ENCODE results near the gene OR14J1.

DNA sequence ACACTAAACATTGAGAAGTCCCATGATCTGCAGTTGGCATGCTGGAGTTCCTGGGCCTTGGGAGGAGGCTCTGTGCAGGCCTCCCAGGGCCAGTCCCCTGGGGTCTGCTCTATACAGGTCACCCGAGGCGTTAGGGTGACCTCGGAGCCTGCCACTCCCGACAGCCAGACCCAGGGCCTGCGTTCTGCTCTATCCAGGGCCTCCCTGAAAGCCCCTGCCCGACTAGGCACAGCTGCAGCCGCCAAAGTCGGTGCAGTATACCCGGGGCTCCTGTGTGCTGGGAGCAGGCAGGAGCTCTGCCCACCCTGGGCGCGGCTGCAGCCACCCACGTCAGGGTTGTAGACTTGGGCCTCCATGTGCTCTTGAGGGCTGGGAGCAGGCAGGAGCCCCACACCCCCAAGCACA, 6.3 kb upstream of the OR14J1 start:
- TF ChIP-seq, protein P1, sequence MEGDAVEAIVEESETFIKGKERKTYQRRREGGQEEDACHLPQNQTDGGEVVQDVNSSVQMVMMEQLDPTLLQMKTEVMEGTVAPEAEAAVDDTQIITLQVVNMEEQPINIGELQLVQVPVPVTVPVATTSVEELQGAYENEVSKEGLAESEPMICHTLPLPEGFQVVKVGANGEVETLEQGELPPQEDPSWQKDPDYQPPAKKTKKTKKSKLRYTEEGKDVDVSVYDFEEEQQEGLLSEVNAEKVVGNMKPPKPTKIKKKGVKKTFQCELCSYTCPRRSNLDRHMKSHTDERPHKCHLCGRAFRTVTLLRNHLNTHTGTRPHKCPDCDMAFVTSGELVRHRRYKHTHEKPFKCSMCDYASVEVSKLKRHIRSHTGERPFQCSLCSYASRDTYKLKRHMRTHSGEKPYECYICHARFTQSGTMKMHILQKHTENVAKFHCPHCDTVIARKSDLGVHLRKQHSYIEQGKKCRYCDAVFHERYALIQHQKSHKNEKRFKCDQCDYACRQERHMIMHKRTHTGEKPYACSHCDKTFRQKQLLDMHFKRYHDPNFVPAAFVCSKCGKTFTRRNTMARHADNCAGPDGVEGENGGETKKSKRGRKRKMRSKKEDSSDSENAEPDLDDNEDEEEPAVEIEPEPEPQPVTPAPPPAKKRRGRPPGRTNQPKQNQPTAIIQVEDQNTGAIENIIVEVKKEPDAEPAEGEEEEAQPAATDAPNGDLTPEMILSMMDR (conservative IDR thresholded peaks at IDR 0.05; ENCODE audit: low read depth in 2 of 2): no peak
- TF ChIP-seq JUNB (IDR thresholded peaks at IDR 0.05; ENCODE audit: unreplicated experiment) (no peak), EZH2 (IDR thresholded peaks at IDR 0.05; ENCODE audit: low read depth, unreplicated experiment) (no peak), CREB1 (CRISPR knock-in tag; IDR thresholded peaks at IDR 0.05; ENCODE audit: low read depth) (no peak), EZH2phosphoT487 (IDR thresholded peaks at IDR 0.05; ENCODE audit: unreplicated experiment) (no peak), POLR2AphosphoS5 (IDR thresholded peaks at IDR 0.05; ENCODE audit: low read depth) (no peak), ZNF331 (CRISPR knock-in tag; IDR thresholded peaks at IDR 0.05; ENCODE audit: low read depth) (no peak), ZNF114 (CRISPR knock-in tag; IDR thresholded peaks at IDR 0.05) (no peak), STAT1 (IDR thresholded peaks at IDR 0.05; ENCODE audit: unreplicated experiment) (no peak), NANOG (IDR thresholded peaks at IDR 0.05; ENCODE audit: borderline replicate concordance) (no peak)
- TF ChIP-seq, protein P2, sequence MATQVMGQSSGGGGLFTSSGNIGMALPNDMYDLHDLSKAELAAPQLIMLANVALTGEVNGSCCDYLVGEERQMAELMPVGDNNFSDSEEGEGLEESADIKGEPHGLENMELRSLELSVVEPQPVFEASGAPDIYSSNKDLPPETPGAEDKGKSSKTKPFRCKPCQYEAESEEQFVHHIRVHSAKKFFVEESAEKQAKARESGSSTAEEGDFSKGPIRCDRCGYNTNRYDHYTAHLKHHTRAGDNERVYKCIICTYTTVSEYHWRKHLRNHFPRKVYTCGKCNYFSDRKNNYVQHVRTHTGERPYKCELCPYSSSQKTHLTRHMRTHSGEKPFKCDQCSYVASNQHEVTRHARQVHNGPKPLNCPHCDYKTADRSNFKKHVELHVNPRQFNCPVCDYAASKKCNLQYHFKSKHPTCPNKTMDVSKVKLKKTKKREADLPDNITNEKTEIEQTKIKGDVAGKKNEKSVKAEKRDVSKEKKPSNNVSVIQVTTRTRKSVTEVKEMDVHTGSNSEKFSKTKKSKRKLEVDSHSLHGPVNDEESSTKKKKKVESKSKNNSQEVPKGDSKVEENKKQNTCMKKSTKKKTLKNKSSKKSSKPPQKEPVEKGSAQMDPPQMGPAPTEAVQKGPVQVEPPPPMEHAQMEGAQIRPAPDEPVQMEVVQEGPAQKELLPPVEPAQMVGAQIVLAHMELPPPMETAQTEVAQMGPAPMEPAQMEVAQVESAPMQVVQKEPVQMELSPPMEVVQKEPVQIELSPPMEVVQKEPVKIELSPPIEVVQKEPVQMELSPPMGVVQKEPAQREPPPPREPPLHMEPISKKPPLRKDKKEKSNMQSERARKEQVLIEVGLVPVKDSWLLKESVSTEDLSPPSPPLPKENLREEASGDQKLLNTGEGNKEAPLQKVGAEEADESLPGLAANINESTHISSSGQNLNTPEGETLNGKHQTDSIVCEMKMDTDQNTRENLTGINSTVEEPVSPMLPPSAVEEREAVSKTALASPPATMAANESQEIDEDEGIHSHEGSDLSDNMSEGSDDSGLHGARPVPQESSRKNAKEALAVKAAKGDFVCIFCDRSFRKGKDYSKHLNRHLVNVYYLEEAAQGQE (IDR thresholded peaks at IDR 0.05; ENCODE audit: unreplicated experiment): no peak
- TF ChIP-seq, protein P3, sequence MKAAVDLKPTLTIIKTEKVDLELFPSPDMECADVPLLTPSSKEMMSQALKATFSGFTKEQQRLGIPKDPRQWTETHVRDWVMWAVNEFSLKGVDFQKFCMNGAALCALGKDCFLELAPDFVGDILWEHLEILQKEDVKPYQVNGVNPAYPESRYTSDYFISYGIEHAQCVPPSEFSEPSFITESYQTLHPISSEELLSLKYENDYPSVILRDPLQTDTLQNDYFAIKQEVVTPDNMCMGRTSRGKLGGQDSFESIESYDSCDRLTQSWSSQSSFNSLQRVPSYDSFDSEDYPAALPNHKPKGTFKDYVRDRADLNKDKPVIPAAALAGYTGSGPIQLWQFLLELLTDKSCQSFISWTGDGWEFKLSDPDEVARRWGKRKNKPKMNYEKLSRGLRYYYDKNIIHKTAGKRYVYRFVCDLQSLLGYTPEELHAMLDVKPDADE (IDR thresholded peaks at IDR 0.05): no peak
- TF ChIP-seq, protein P4, sequence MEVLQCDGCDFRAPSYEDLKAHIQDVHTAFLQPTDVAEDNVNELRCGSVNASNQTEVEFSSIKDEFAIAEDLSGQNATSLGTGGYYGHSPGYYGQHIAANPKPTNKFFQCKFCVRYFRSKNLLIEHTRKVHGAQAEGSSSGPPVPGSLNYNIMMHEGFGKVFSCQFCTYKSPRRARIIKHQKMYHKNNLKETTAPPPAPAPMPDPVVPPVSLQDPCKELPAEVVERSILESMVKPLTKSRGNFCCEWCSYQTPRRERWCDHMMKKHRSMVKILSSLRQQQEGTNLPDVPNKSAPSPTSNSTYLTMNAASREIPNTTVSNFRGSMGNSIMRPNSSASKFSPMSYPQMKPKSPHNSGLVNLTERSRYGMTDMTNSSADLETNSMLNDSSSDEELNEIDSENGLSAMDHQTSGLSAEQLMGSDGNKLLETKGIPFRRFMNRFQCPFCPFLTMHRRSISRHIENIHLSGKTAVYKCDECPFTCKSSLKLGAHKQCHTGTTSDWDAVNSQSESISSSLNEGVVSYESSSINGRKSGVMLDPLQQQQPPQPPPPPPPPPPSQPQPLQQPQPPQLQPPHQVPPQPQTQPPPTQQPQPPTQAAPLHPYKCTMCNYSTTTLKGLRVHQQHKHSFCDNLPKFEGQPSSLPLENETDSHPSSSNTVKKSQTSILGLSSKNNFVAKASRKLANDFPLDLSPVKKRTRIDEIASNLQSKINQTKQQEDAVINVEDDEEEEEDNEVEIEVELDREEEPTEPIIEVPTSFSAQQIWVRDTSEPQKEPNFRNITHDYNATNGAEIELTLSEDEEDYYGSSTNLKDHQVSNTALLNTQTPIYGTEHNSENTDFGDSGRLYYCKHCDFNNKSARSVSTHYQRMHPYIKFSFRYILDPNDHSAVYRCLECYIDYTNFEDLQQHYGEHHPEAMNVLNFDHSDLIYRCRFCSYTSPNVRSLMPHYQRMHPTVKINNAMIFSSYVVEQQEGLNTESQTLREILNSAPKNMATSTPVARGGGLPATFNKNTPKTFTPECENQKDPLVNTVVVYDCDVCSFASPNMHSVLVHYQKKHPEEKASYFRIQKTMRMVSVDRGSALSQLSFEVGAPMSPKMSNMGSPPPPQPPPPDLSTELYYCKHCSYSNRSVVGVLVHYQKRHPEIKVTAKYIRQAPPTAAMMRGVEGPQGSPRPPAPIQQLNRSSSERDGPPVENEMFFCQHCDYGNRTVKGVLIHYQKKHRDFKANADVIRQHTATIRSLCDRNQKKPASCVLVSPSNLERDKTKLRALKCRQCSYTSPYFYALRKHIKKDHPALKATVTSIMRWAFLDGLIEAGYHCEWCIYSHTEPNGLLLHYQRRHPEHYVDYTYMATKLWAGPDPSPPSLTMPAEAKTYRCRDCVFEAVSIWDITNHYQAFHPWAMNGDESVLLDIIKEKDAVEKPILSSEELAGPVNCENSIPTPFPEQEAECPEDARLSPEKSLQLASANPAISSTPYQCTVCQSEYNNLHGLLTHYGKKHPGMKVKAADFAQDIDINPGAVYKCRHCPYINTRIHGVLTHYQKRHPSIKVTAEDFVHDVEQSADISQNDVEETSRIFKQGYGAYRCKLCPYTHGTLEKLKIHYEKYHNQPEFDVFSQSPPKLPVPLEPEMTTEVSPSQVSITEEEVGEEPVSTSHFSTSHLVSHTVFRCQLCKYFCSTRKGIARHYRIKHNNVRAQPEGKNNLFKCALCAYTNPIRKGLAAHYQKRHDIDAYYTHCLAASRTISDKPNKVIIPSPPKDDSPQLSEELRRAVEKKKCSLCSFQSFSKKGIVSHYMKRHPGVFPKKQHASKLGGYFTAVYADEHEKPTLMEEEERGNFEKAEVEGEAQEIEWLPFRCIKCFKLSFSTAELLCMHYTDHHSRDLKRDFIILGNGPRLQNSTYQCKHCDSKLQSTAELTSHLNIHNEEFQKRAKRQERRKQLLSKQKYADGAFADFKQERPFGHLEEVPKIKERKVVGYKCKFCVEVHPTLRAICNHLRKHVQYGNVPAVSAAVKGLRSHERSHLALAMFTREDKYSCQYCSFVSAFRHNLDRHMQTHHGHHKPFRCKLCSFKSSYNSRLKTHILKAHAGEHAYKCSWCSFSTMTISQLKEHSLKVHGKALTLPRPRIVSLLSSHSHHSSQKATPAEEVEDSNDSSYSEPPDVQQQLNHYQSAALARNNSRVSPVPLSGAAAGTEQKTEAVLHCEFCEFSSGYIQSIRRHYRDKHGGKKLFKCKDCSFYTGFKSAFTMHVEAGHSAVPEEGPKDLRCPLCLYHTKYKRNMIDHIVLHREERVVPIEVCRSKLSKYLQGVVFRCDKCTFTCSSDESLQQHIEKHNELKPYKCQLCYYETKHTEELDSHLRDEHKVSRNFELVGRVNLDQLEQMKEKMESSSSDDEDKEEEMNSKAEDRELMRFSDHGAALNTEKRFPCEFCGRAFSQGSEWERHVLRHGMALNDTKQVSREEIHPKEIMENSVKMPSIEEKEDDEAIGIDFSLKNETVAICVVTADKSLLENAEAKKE (CRISPR knock-in tag; IDR thresholded peaks at IDR 0.05): no peak
